DND-41 (cell line): ENCODE measurements around the gene CRK.

ENCODE experiments used
- EZH2 ChIP-seq: IDR thresholded peaks from 3 replicates; pipeline ENCODE4 v1.6.1; 2012; ENCODE audit warnings: borderline replicate concordance, low read depth, mild to moderate bottlenecking, moderate library complexity, low read length, inconsistent platforms; ENCODE audit not compliant: severe bottlenecking
- TF ChIP-seq, protein P1 (sequence below): IDR thresholded peaks from 2 replicates; pipeline ENCODE4 v1.5.1; 2012; ENCODE audit warnings: borderline replicate concordance, low read length, moderate library complexity, mild to moderate bottlenecking; ENCODE audit not compliant: poor library complexity, severe bottlenecking; ENCODE audit errors: extremely low read depth

DNA sequence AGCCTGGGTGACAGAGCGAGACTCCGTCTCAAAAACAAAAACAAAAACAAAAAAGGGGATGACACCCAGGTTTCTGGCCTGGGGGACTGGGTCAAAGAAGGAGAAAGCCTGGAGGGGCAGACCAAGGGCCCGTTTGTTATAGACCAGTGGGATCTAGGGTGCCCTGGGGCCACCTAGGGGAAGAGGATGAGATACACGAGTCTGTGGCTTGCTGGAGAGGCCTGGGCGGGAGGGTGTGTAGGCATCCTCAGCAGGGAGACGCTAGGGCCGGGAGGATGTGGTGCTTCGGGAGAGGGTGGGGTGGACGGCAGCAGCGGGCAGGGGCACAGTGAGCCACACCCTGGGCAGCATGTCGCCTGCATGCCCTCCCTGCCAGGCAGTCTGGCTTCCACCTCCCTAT lies 17.1 kb upstream of the CRK start:
- TF ChIP-seq, protein P1, sequence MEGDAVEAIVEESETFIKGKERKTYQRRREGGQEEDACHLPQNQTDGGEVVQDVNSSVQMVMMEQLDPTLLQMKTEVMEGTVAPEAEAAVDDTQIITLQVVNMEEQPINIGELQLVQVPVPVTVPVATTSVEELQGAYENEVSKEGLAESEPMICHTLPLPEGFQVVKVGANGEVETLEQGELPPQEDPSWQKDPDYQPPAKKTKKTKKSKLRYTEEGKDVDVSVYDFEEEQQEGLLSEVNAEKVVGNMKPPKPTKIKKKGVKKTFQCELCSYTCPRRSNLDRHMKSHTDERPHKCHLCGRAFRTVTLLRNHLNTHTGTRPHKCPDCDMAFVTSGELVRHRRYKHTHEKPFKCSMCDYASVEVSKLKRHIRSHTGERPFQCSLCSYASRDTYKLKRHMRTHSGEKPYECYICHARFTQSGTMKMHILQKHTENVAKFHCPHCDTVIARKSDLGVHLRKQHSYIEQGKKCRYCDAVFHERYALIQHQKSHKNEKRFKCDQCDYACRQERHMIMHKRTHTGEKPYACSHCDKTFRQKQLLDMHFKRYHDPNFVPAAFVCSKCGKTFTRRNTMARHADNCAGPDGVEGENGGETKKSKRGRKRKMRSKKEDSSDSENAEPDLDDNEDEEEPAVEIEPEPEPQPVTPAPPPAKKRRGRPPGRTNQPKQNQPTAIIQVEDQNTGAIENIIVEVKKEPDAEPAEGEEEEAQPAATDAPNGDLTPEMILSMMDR, result peak; percentile 3
- no peak for TF ChIP-seq EZH2
